Esophagus muscularis mucosa (tissue), 4 donors: ENCODE measurements around the gene FAM171A1. TPM values are rescaled to one million over a fixed set of nuclear protein-coding genes. Genes with fewer than 3 reads are reported as not detected.
"Not testable (repeated sequence)": the region's sequence is repeated elsewhere in the genome, so short reads cannot be mapped to it uniquely, and the experiment has no call there.

Experiments
- DNase-seq: peaks from one replicate; pipeline ENCODE4 v3.0.0-alpha.2; 2017; ENCODE audit errors: extremely low spot score
- H3K27ac ChIP-seq, 4 donors: fragments of 200-600 bp; sonication (generic); replicated peaks in 1 of 4; 1 replicate in 3 of 4; 2 replicates in 1 of 4; pipeline ENCODE4 v1.5.1; 2016 to 2019; ENCODE audit warnings: mild to moderate bottlenecking in 1 of 4
- H3K27me3 ChIP-seq, 4 donors: fragments of 200-600 bp; sonication (generic); one replicate each; pipeline versions ENCODE4 v1.5.1 to v1.6.0; 2016 to 2019
- H3K36me3 ChIP-seq, 4 donors: fragments of 200-600 bp; sonication (generic); one replicate each; pipeline ENCODE4 v1.5.1; 2016 to 2019
- H3K4me1 ChIP-seq, 4 donors: fragments of 200-600 bp; sonication (generic); one replicate each; pipeline ENCODE4 v1.5.1; 2016 to 2019
- H3K4me3 ChIP-seq, 4 donors: fragments of 200-600 bp; sonication (generic); 1 replicate in 2 of 4; 2 replicates in 2 of 4; pipeline ENCODE4 v1.5.1; 2016 to 2019; ENCODE audit warnings: mild to moderate bottlenecking in 4 of 4, moderate library complexity in 1 of 4
- H3K9me3 ChIP-seq, 4 donors: fragments of 200-600 bp; sonication (generic); 1 replicate in 3 of 4; 2 replicates in 1 of 4; pipeline ENCODE4 v1.5.1; 2016 to 2019
- CTCF ChIP-seq, 3 experiments: fragments of 200-600 bp in 2 of 3; fragments of 450-650 bp in 1 of 3; sonication (generic) in 2 of 3; IDR thresholded peaks; one replicate each; pipeline ENCODE4 v1.5.1; 2017 to 2019; ENCODE audit warnings: antibody characterized with exemption in 3 of 3, mild to moderate bottlenecking in 2 of 3, moderate library complexity in 1 of 3
- EP300 ChIP-seq: sonication (generic); formaldehyde crosslinking; IDR thresholded peaks from one replicate; pipeline ENCODE4 v1.6.1; 2017; ENCODE audit warnings: antibody characterized with exemption
- POLR2A ChIP-seq: fragments of 450-650 bp; IDR thresholded peaks from one replicate; pipeline ENCODE4 v1.6.1; 2017; ENCODE audit warnings: antibody characterized with exemption, moderate library complexity, mild to moderate bottlenecking, low read depth
- POLR2AphosphoS5 ChIP-seq, 2 donors: sonication (generic); formaldehyde crosslinking; IDR thresholded peaks; one replicate each; pipeline ENCODE4 v1.6.1; 2017; ENCODE audit warnings: antibody characterized with exemption in 2 of 2
- whole genome bisulfite sequencing: methylation state at CpG from one replicate; pipeline ENCODE4 v1.1.5; 2018; 5-methylcytosine and 5-hydroxymethylcytosine counted together
- intact Hi-C: fragments of 100-400 bp; cut with DNase I; formaldehyde crosslinking; loops from one replicate; pipeline ENCODE4 v1.15.1; 2023
- total RNA-seq, 4 donors: library from RNA; depleted of rRNA; stranded (reverse); fragments of >200 nt; gene quantifications; one replicate each; pipeline versions ENCODE4 v1.1.0 to v1.2.1, GENCODE V29; 2016

FAM171A1 gene
- total RNA-seq, 4 donors from 2014 or later, result 7.1 to 15.0 (median 12.6) TPM

GRCh38 chr10:15280462-15280861 lies 90.6 kb downstream of the FAM171A1 start:
- TF ChIP-seq CTCF (IDR thresholded peaks at IDR 0.05), result no peak
- no peak for TF ChIP-seq EP300
- TF ChIP-seq POLR2AphosphoS5 (IDR thresholded peaks at IDR 0.05), result no peak
- TF ChIP-seq POLR2A, result no peak
- peaks cover 4 to 57% (median 28%) of the 10 kb centered on the region in 4 donors for H3K36me3 ChIP-seq
- intact Hi-C loops, result no loop called here
- DNase-seq, result no peak
- H3K9me3 ChIP-seq, result no peaks in the 10 kb centered on the region
- no peaks in the 10 kb centered on the region for H3K4me1 ChIP-seq
- no peak overlapping the region for H3K27ac ChIP-seq
- 69% methylated on average over 4 of the region's 4 CpGs for WGBS
- no peaks in the 10 kb centered on the region for H3K27me3 ChIP-seq
- H3K4me3 ChIP-seq, result no peak overlapping the region

- H3K9me3 ChIP-seq, result no peaks in the 10 kb centered on the region
- no peaks in the 10 kb centered on the region for H3K4me1 ChIP-seq
- TF ChIP-seq EP300, result no peak
- TF ChIP-seq POLR2A, result no peak
- no peak for TF ChIP-seq CTCF (IDR thresholded peaks at IDR 0.05)
- H3K27ac ChIP-seq, result no peak overlapping the region
- no peak overlapping the region for H3K4me3 ChIP-seq
- intact Hi-C loops, result no loop called here
- H3K36me3 ChIP-seq, result peaks cover 4 to 63% (median 28%) of the 10 kb centered on the region in 4 donors
- no peaks in the 10 kb centered on the region for H3K27me3 ChIP-seq
- 97% methylated on average over 4 of the region's 4 CpGs for WGBS
- DNase-seq, result no peak
Measured at GRCh38 chr10:15279236-15279635, 91.9 kb downstream of the FAM171A1 start.

GRCh38 chr10:15278786-15279185 lies 92.3 kb downstream of the FAM171A1 start:
- Histone ChIP-seq H3K36me3 (peaks cover 4 to 62% (median 25%) of the 10 kb centered on the region in 4 donors), H3K4me3 (no peak overlapping the region), H3K27ac (no peak overlapping the region), H3K27me3 (no peaks in the 10 kb centered on the region), H3K9me3 (no peaks in the 10 kb centered on the region), H3K4me1 (no peaks in the 10 kb centered on the region)
- no peak for DNase-seq
- 95% methylated on average over 12 of the region's 12 CpGs for WGBS
- TF ChIP-seq POLR2AphosphoS5 (IDR thresholded peaks at IDR 0.05) (no peak), CTCF (IDR thresholded peaks at IDR 0.05) (no peak), POLR2A (no peak), EP300 (no peak)
- intact Hi-C loops, result no loop called here

GRCh38 chr10:15276039-15276438 lies 95.0 kb downstream of the FAM171A1 start:
- intact Hi-C loops, DNase-seq, H3K9me3 ChIP-seq, H3K4me3 ChIP-seq, H3K27ac ChIP-seq, H3K27me3 ChIP-seq, H3K4me1 ChIP-seq: not testable (repeated sequence)
- 90% methylated on average over 9 of the region's 9 CpGs for WGBS
- peaks cover 0 to 40% (median 6%) of the 10 kb centered on the region in 4 donors for H3K36me3 ChIP-seq

GRCh38 chr10:15269838-15270237 lies 101.3 kb downstream of the FAM171A1 start:
- 90% methylated on average over 12 of the region's 12 CpGs for WGBS
- H3K4me3 ChIP-seq, H3K4me1 ChIP-seq, H3K27ac ChIP-seq, DNase-seq, H3K27me3 ChIP-seq: not testable (repeated sequence)
- Histone ChIP-seq H3K9me3 (peaks cover 0 to 10% (median 4%) of the 10 kb centered on the region in 4 donors), H3K36me3 (peaks cover 0 to 20% (median 9%) of the 10 kb centered on the region in 4 donors)
- intact Hi-C loops, result loop anchor here (10.0 kb wide), 1 partner anchor 95 kb away; no protein-coding TSS in a partner anchor

- 85% methylated on average over 10 of the region's 10 CpGs for WGBS
- intact Hi-C loops, result loop anchor here (10.0 kb wide), 1 partner anchor 97 kb away; no protein-coding TSS in a partner anchor
Measured at GRCh38 chr10:15267496-15267895, 103.6 kb downstream of the FAM171A1 start.

More at GRCh38 chr10:15267496-15267895, 103.6 kb downstream of the FAM171A1 start:
- no peak overlapping the region for H3K27ac ChIP-seq
- H3K4me1 ChIP-seq, result peaks cover 0 to 3% (median 0%) of the 10 kb centered on the region in 4 donors
- H3K27me3 ChIP-seq, result no peaks in the 10 kb centered on the region
- TF ChIP-seq EP300, result no peak
- no peak for TF ChIP-seq CTCF (IDR thresholded peaks at IDR 0.05)
- TF ChIP-seq POLR2A, result no peak
- TF ChIP-seq POLR2AphosphoS5 (IDR thresholded peaks at IDR 0.05), result no peak
- peaks cover 0 to 10% (median 4%) of the 10 kb centered on the region in 4 donors for H3K9me3 ChIP-seq
- peaks cover 0 to 19% (median 9%) of the 10 kb centered on the region in 4 donors for H3K36me3 ChIP-seq
- no peak for DNase-seq
- H3K4me3 ChIP-seq, result no peak overlapping the region
